SK-N-MC (cell line): ENCODE data around the gene WDR91.

Source experiments
- DNase-seq: peaks from one replicate; pipeline ENCODE4 v3.0.0-alpha.2; 2011; ENCODE audit warnings: low read depth, low spot score
- H3K27ac ChIP-seq: fragments of 200-600 bp; sonication (generic); 2 replicates; pipeline ENCODE4 v1.5.1; 2016; ENCODE audit warnings: mixed run types
- H3K36me3 ChIP-seq: fragments of 200-600 bp; sonication (generic); 2 replicates; pipeline ENCODE4 v1.6.1; 2017; ENCODE audit warnings: antibody characterized with exemption, low read length, mixed read lengths; ENCODE audit not compliant: insufficient read depth
- H3K4me3 ChIP-seq: fragments of 200-600 bp; sonication (generic); 2 replicates; pipeline ENCODE4 v1.5.1; 2016
- H3K9ac ChIP-seq: fragments of 200-600 bp; sonication (generic); 2 replicates; pipeline ENCODE4 v1.8.0; 2017; ENCODE audit warnings: mixed run types, mixed read lengths; ENCODE audit not compliant: insufficient read length
- H3K9me3 ChIP-seq: fragments of 200-600 bp; sonication (generic); 2 replicates; pipeline ENCODE4 v1.6.1; 2017; ENCODE audit warnings: low read depth, mild to moderate bottlenecking, antibody characterized with exemption, low read length, moderate library complexity, mixed read lengths
- EZH2 ChIP-seq: fragments of 200-600 bp; sonication (generic); IDR thresholded peaks from one replicate; pipeline ENCODE4 v1.6.1; 2017; ENCODE audit warnings: antibody characterized with exemption
- FOXP2 ChIP-seq: optimal IDR thresholded peaks from 2 replicates; pipeline ENCODE3; 2011; ENCODE audit warnings: mild to moderate bottlenecking, moderate library complexity; ENCODE audit not compliant: insufficient read depth; ENCODE audit errors: extremely low read length, control extremely low read depth
- POLR2AphosphoS5 ChIP-seq: IDR thresholded peaks from 2 replicates; pipeline ENCODE4 v1.6.1; 2012; ENCODE audit warnings: mild to moderate bottlenecking, low read depth, low read length, borderline replicate concordance

The WDR91 gene

DNA sequence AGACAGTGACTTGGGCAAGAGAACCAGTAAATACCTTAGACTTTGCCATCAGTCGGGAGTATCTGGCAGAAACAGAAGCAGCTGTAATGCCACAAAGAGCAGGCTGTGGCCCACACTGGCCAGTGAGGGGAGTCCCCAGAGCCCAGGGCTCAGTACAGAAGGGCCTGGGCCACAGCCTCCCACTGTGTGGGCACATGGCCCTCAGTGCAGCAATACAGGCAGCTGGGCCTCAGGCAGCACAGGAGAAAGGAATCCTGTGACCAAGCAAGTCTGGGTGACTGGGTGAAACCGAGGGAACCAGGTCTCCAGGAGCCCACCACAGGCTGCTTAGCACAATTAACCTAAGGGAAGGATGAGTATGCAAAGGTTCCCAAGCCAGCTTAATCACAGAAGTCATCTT, 14.0 kb downstream of the WDR91 start:
- TF ChIP-seq POLR2AphosphoS5 (no peak), FOXP2 (no peak), EZH2 (no peak)
- H3K36me3 ChIP-seq = peaks cover 5% of the 10 kb centered on the region; the same call in 1 of the 2 replicates

DNA sequence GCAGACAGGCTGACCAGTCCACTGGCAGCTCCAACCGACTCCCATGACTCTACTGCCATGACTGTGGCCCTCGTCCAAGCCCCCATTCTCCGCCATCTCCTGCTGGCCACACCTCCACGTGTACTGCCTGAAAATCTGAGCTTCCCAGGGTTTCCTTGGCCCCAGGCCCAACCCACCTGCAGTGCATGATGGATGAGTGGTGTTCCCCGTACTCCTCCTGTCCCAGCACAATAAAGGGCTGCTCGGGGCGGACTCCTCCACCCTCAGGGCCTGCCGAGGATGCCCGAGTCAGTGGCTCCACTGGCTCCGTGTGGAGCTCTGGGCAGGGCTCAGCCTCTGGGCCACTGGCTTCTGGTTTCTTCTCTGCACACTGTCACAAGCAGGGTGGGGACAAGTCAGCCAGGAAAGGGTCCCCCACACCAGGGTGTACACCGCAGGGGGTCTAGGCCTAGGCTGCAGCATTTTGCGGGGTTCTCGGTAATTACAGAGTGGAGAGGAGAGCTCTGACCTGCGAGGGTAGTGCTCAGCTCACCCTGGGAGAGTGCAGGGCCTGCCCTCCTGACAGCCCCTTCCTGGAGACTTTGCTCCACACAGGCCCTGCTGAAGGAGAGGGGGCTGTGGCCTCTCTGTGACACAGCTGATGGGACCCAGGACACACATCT, 15.2 kb downstream of the WDR91 start:
- Histone ChIP-seq H3K27ac (no peak overlapping the region), H3K36me3 (peaks cover 5% of the 10 kb centered on the region; the same call in 1 of the 2 replicates), H3K9ac (no peak overlapping the region), H3K9me3 (no peaks in the 10 kb centered on the region), H3K4me3 (no peak overlapping the region)
- no peak for TF ChIP-seq EZH2
- no peak for TF ChIP-seq POLR2AphosphoS5
- no peak for TF ChIP-seq FOXP2
- no peak for DNase-seq

More for the DNA sequence above, 14.0 kb downstream of the WDR91 start:
- no peak overlapping the region for H3K4me3 ChIP-seq
- no peaks in the 10 kb centered on the region for H3K9me3 ChIP-seq
- no peak for DNase-seq
- no peak overlapping the region for H3K27ac ChIP-seq
- no peak overlapping the region for H3K9ac ChIP-seq

DNA sequence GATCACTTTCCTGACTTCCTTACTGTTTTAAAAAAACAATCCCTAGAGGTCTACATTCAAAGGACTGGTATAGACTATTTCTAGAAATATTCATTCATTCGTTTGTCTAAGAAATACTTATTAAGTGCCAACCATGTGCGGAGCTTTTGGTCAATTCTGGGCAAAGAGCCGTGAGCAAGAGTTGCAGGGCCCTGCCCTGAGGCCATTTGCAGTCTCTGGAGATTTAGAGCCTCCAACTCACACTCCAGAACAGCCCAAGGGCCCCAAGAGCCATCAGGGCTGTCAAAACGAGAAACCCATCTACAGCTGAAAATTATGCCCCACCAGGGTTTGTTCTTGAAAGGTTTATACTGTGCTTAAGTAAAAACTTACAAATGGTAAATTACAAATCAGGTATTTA, 16.2 kb downstream of the WDR91 start:
- no peak overlapping the region for H3K27ac ChIP-seq
- no peak for DNase-seq
- no peaks in the 10 kb centered on the region for H3K9me3 ChIP-seq
- no peak overlapping the region for H3K9ac ChIP-seq
- no peak overlapping the region for H3K4me3 ChIP-seq
- TF ChIP-seq POLR2AphosphoS5 (no peak), FOXP2 (no peak), EZH2 (no peak)
- H3K36me3 ChIP-seq = peaks cover 5% of the 10 kb centered on the region; the same call in 1 of the 2 replicates

DNA sequence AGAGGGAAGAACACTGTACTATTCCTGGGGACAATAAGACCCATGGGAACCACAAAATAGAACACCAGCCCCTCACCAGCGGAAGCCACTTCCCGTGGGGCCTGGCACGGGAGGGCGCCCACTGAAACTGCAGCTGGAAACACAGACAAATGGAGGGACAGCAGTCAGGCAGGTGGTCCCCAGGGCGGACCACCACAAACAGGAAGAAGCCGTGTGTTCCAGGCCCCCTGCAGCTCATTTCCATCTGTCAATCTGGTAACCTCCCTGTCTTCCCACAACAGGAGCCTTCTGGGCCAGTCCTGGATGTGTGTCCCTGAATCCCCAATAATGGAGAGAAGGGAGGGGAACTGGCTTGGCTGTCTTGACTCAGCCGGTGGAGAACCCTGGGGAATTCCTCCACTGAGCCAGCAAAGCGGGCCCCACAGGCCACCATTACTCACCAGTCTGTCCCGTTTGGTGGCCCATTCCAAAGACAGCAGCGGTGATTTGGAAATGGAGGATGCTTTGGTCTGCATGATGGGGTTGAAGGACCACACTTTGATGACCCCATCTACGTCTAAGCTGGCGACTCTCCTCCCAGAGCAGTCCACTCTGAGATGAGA, 16.7 kb downstream of the WDR91 start:
- no peak for DNase-seq
- Histone ChIP-seq H3K9me3 (no peaks in the 10 kb centered on the region), H3K36me3 (peaks cover 5% of the 10 kb centered on the region; the same call in 1 of the 2 replicates), H3K4me3 (no peak overlapping the region), H3K9ac (no peak overlapping the region), H3K27ac (no peak overlapping the region)
- TF ChIP-seq FOXP2 (no peak), EZH2 (no peak), POLR2AphosphoS5 (no peak)

DNA sequence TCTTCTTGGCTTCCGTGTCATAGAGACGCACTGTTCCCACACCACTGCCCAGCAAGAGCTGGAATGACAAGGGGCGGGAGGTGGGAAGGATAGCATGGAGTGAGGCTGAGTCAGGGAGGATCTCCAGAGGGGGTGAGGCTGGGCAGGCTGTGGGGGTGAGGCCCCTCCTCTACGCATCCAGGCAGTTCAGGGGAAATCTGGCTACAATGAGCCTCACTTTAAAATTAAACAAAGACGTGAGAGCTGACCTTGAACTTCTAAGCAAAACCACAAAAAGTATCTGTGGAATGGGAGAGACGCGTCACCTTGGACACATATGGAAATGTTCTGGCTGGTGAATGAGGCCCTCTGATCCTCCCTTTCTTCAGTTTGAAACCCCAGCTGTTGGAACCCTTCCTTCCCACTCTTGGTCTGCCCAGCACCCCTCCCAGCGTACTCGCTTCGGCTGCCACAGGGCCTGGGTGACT, 17.7 kb downstream of the WDR91 start:
- peaks cover 5% of the 10 kb centered on the region; the same call in 1 of the 2 replicates for H3K36me3 ChIP-seq
- H3K9me3 ChIP-seq = no peaks in the 10 kb centered on the region
- DNase-seq = no peak
- TF ChIP-seq FOXP2 = no peak
- TF ChIP-seq POLR2AphosphoS5 = no peak
- TF ChIP-seq EZH2 = no peak
- no peak overlapping the region for H3K9ac ChIP-seq
- H3K4me3 ChIP-seq = no peak overlapping the region
- H3K27ac ChIP-seq = 0 out of 2 replicates have a peak overlapping the region, but pooled peaks have one; percentile 11

DNA sequence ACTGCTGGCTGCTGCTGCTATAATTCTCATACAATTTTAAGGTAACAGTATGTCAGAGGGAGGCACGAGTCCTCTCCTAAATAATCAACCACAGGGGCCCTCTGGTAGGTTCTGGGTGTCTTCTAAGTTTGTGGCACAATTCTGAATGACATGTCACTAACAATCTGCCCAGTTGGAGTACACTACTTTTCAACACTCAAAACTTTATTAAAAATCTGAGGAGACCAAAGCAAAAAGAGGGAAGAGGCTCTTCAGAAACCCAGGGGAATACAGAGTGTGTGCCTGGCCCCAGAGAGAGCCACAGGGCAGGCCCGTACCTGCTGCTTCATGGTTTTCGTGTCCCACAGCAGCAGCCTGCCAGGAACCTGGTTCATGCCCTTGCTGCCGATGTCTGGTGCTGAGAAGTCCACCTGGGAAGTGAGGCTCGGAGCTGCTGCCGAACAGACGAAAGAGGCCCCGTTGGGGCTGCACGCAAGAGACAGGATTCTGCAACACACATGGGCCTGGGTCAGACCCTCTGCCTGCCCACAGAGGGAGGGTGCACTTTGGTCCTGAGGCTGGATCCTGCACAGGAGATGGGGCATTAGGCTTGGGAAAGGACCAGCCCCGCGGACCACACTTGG, 18.3 kb downstream of the WDR91 start:
- H3K4me3 ChIP-seq = no peak overlapping the region
- H3K9ac ChIP-seq = no peak overlapping the region
- H3K27ac ChIP-seq = no peak overlapping the region
- no peak for DNase-seq
- H3K9me3 ChIP-seq = no peaks in the 10 kb centered on the region
- H3K36me3 ChIP-seq = peaks cover 9% of the 10 kb centered on the region; the same call in 1 of the 2 replicates
- no peak for TF ChIP-seq FOXP2
- no peak for TF ChIP-seq POLR2AphosphoS5
- no peak for TF ChIP-seq EZH2

DNA sequence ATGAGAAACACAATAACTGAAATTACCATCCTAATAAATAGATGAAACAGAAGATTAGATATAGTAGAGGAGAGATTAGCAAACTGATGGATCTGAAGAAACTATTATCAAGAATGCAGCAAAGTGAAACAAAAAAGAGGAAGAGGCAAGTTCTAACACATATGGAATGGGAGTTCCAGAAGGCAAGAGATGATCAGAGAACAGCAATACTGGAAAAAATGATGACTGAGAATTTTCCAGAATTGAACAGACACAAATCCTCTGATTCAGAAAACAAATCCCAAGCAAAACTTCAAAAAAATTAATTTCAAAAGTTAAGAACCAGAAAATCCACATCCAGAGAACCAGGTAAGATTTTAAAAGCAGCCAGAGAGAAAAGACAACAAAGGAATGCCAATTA, 20.6 kb downstream of the WDR91 start:
- no peak overlapping the region for H3K4me3 ChIP-seq
- DNase-seq = no peak
- H3K36me3 ChIP-seq = peaks cover 10% of the 10 kb centered on the region; the same call in 1 of the 2 replicates
- no peak for TF ChIP-seq POLR2AphosphoS5
- no peak for TF ChIP-seq FOXP2
- no peak for TF ChIP-seq EZH2
- H3K9me3 ChIP-seq = no peaks in the 10 kb centered on the region
- peak overlapping the region; percentile 97 for H3K27ac ChIP-seq
- H3K9ac ChIP-seq = peak overlapping the region; percentile 27

DNA sequence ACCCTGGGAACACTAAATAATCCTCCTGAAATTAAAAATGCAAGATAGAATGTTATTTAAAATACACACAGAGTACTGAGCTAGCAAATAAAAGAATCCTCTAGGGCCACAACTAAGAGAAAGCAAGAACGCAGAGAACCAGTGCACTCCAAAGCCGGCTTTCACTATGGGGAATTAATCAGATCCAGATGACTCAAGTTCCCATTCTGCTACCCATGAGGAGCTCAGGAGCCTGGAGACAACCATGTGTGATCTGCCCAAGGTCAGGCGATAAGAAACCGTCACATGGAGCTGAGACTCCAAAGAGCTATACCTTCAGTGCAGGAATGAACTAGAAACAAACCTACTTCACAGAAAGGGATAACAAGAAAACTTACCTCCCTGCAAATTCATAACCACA, 21.4 kb downstream of the WDR91 start:
- peak; percentile 75 for DNase-seq
- H3K9ac ChIP-seq = peak overlapping the region; percentile 27
- H3K36me3 ChIP-seq = peaks cover 16% of the 10 kb centered on the region; the same call in 1 of the 2 replicates
- peak overlapping the region; percentile 97 for H3K27ac ChIP-seq
- H3K4me3 ChIP-seq = peak overlapping the region; percentile 71
- TF ChIP-seq POLR2AphosphoS5 (no peak), EZH2 (no peak), FOXP2 (no peak)
- no peaks in the 10 kb centered on the region for H3K9me3 ChIP-seq
